Hepatic stellate cell (primary cell): ENCODE results near the gene TEX44.

ENCODE experiments used
- DNase-seq: peaks from one replicate; pipeline ENCODE4 v3.0.0; 2011; ENCODE audit warnings: low spot score

The TEX44 gene

GRCh38 chr2:231605607-231606091, 13.0 kb downstream of the TEX44 start:
- no peak for DNase-seq

- no peak for DNase-seq
These were observed 14.3 kb downstream of the TEX44 start for GRCh38 chr2:231606941-231607340.

GRCh38 chr2:231611273-231612108, 18.8 kb downstream of the TEX44 start:
- peak; percentile 91 for DNase-seq

- peak; percentile 91 for DNase-seq
These were observed 19.4 kb downstream of the TEX44 start for GRCh38 chr2:231612109-231612455.

GRCh38 chr2:231612456-231613330, 20.0 kb downstream of the TEX44 start:
- peak; percentile 97 for DNase-seq

GRCh38 chr2:231613331-231613662, 20.6 kb downstream of the TEX44 start:
- DNase-seq: no peak

- DNase-seq: peak; percentile 86
These were observed 21.2 kb downstream of the TEX44 start for GRCh38 chr2:231613663-231614558.

- DNase-seq: peak; percentile 41
These were observed 21.9 kb downstream of the TEX44 start for GRCh38 chr2:231614559-231615057.

GRCh38 chr2:231615058-231615671, 22.5 kb downstream of the TEX44 start:
- DNase-seq: no peak

GRCh38 chr2:231616296-231616695, 23.6 kb downstream of the TEX44 start:
- no peak for DNase-seq

- DNase-seq: no peak
These were observed 24.6 kb downstream of the TEX44 start for GRCh38 chr2:231617059-231617926.

GRCh38 chr2:231621051-231621879, 28.6 kb downstream of the TEX44 start:
- DNase-seq: no peak

- no peak for DNase-seq
These were observed 30.3 kb downstream of the TEX44 start for GRCh38 chr2:231622963-231623362.

GRCh38 chr2:231626449-231626848, 33.8 kb downstream of the TEX44 start:
- no peak for DNase-seq

GRCh38 chr2:231627384-231628120, 34.9 kb downstream of the TEX44 start:
- DNase-seq: peak; percentile 82

GRCh38 chr2:231632559-231633142, 40.0 kb downstream of the TEX44 start:
- DNase-seq: peak; percentile 93

- DNase-seq: no peak
These were observed 40.7 kb downstream of the TEX44 start for GRCh38 chr2:231633241-231633976.

- DNase-seq: no peak
These were observed 41.7 kb downstream of the TEX44 start for GRCh38 chr2:231634412-231634811.
